Karpas-422 (cell line): ENCODE data around the gene SPATA2L. TPM values are rescaled to one million over a fixed set of nuclear protein-coding genes. Genes with fewer than 3 reads are reported as not detected.
"Not testable (repeated sequence)": the region's sequence is repeated elsewhere in the genome, so short reads cannot be mapped to it uniquely, and the experiment has no call there.

Experiments
- DNase-seq: peaks from one replicate; pipeline ENCODE4 v3.0.0-alpha.2; 2015
- H2AFZ ChIP-seq: fragments of 200-600 bp; sonication (generic); 2 replicates; pipeline ENCODE4 v1.6.1; 2014; ENCODE audit warnings: antibody characterized with exemption, low read length, mixed read lengths
- H3K27ac ChIP-seq: fragments of 200-600 bp; sonication (generic); 2 replicates; pipeline ENCODE4 v1.5.1; 2014; ENCODE audit warnings: mild to moderate bottlenecking, low read length, moderate library complexity
- H3K27me3 ChIP-seq: fragments of 200-600 bp; sonication (generic); 2 replicates; pipeline ENCODE4 v1.6.1; 2014; ENCODE audit warnings: low read length, mixed read lengths
- H3K36me3 ChIP-seq: fragments of 200-600 bp; sonication (generic); 2 replicates; pipeline ENCODE4 v1.6.1; 2014; ENCODE audit warnings: low read length, mixed read lengths; ENCODE audit not compliant: insufficient read depth
- H3K4me1 ChIP-seq: fragments of 200-600 bp; sonication (generic); 2 replicates; pipeline ENCODE4 v1.6.1; 2014; ENCODE audit warnings: mild to moderate bottlenecking, low read length, mixed read lengths
- H3K4me2 ChIP-seq: fragments of 200-600 bp; sonication (generic); 2 replicates; pipeline ENCODE4 v1.6.1; 2014; ENCODE audit warnings: low read length, low read depth, mild to moderate bottlenecking; ENCODE audit not compliant: poor library complexity, severe bottlenecking
- H3K4me3 ChIP-seq: fragments of 200-600 bp; sonication (generic); 2 replicates; pipeline ENCODE4 v1.5.1; 2014; ENCODE audit warnings: mild to moderate bottlenecking, antibody characterized with exemption, low read length, mixed read lengths
- H3K79me2 ChIP-seq: fragments of 200-600 bp; sonication (generic); 2 replicates; pipeline ENCODE4 v1.6.1; 2014; ENCODE audit warnings: mild to moderate bottlenecking, low read length, mixed read lengths
- H3K9ac ChIP-seq: fragments of 200-600 bp; sonication (generic); 2 replicates; pipeline ENCODE4 v1.6.0; 2014; ENCODE audit warnings: low read length
- H3K9me2 ChIP-seq: fragments of 200-600 bp; sonication (generic), shearing (Covaris generic); replicated peaks from 2 replicates; pipeline ENCODE4 v1.6.0; 2014; ENCODE audit warnings: mild to moderate bottlenecking, low read length, moderate library complexity; ENCODE audit not compliant: insufficient read depth
- H3K9me3 ChIP-seq: fragments of 300-700, 200-600 bp; sonication (generic); 2 replicates; pipeline ENCODE4 v1.6.1; 2014; ENCODE audit warnings: low read length, mixed read lengths
- H4K20me1 ChIP-seq: fragments of 200-600 bp; sonication (generic); 2 replicates; pipeline ENCODE4 v1.6.1; 2014; ENCODE audit warnings: mild to moderate bottlenecking, antibody characterized with exemption, low read length, low read depth; ENCODE audit not compliant: insufficient read depth
- total RNA-seq: library from RNA; depleted of rRNA; stranded (reverse); fragments of >200 nt; shearing (Covaris generic); gene quantifications from 2 replicates; pipeline ENCODE4 v1.2.3, GENCODE V29; 2014; ENCODE audit warnings: low replicate concordance

Gene SPATA2L
- total RNA-seq, 1 experiment from 2014 or later, result 4.7 TPM

GRCh38 chr16:89687092-89687940, 14.2 kb downstream of the SPATA2L start:
- peak; percentile 70 for DNase-seq
- H3K9ac ChIP-seq, result peak overlapping the region; percentile 92

GRCh38 chr16:89686520-89687091, 14.9 kb downstream of the SPATA2L start, which contains the start of gene CDK10:
Gene CDK10, plus strand, starts transcription at chr16:89686689. Its CDS starts 22 bp downstream, at chr16:89686711.
- Histone ChIP-seq H3K36me3 (peaks cover 12% of the 10 kb centered on the region; the same call in 1 of the 2 replicates), H4K20me1 (no peaks in the 10 kb centered on the region), H3K79me2 (peaks cover 23% of the 10 kb centered on the region), H3K4me3 (peak within 1 kb of the TSS; percentile 79), H3K9ac (peak within 1 kb of the TSS; percentile 92), H3K9me3 (no peaks in the 10 kb centered on the region; the same call in 1 of the 2 replicates), H3K27ac (peak within 1 kb of the TSS; percentile 83), H3K4me1 (peaks cover 12% of the 10 kb centered on the region), H3K27me3 (no peaks in the 10 kb centered on the region), H2AFZ (peak within 1 kb of the TSS; percentile 95; the same call in 1 of the 2 replicates), H3K9me2 (no peaks in the 10 kb centered on the region), H3K4me2 (peak within 1 kb of the TSS; percentile 96)
- peak; percentile 96 for DNase-seq

More at GRCh38 chr16:89687092-89687940, 14.2 kb downstream of the SPATA2L start:
- H3K4me2 ChIP-seq, result peak overlapping the region; percentile 96
- peaks cover 12% of the 10 kb centered on the region for H3K4me1 ChIP-seq
- peak overlapping the region; percentile 83 for H3K27ac ChIP-seq
- H3K9me2 ChIP-seq, result no peaks in the 10 kb centered on the region
- no peaks in the 10 kb centered on the region for H4K20me1 ChIP-seq
- H3K36me3 ChIP-seq, result peaks cover 12% of the 10 kb centered on the region; the same call in 1 of the 2 replicates
- peak overlapping the region; percentile 81; the same call in 1 of the 2 replicates for H2AFZ ChIP-seq
- no peaks in the 10 kb centered on the region; the same call in 1 of the 2 replicates for H3K9me3 ChIP-seq
- H3K27me3 ChIP-seq, result no peaks in the 10 kb centered on the region
- H3K4me3 ChIP-seq, result peak overlapping the region; percentile 79
- peaks cover 23% of the 10 kb centered on the region for H3K79me2 ChIP-seq

- H2AFZ ChIP-seq, result no peak overlapping the region
- H3K79me2 ChIP-seq, result peaks cover 23% of the 10 kb centered on the region
- H3K27ac ChIP-seq, result no peak overlapping the region
- DNase-seq, result no peak
- H3K4me3 ChIP-seq, result peak overlapping the region; percentile 79; the same call in 1 of the 2 replicates
- H3K27me3 ChIP-seq, result no peaks in the 10 kb centered on the region
- H3K4me2 ChIP-seq, result peak overlapping the region; percentile 96
- no peaks in the 10 kb centered on the region for H3K9me2 ChIP-seq
- no peak overlapping the region for H3K9ac ChIP-seq
- H4K20me1 ChIP-seq, result no peaks in the 10 kb centered on the region
- H3K36me3 ChIP-seq, result peaks cover 12% of the 10 kb centered on the region; the same call in 1 of the 2 replicates
- peaks cover 12% of the 10 kb centered on the region for H3K4me1 ChIP-seq
- H3K9me3 ChIP-seq, result no peaks in the 10 kb centered on the region; the same call in 1 of the 2 replicates
Measured at GRCh38 chr16:89685916-89686315, 15.6 kb downstream of the SPATA2L start.

GRCh38 chr16:89678258-89678657, 23.2 kb downstream of the SPATA2L start:
- H3K4me2 ChIP-seq, result no peak overlapping the region
- peaks cover 2% of the 10 kb centered on the region; the same call in 1 of the 2 replicates for H3K36me3 ChIP-seq
- H3K27me3 ChIP-seq, result no peaks in the 10 kb centered on the region
- H3K4me1 ChIP-seq, result no peaks in the 10 kb centered on the region
- no peaks in the 10 kb centered on the region for H3K9me3 ChIP-seq
- H3K79me2 ChIP-seq, result no peaks in the 10 kb centered on the region
- no peak overlapping the region for H2AFZ ChIP-seq
- no peaks in the 10 kb centered on the region for H4K20me1 ChIP-seq
- H3K9ac ChIP-seq, result no peak overlapping the region
- H3K27ac ChIP-seq, result no peak overlapping the region
- peak; percentile 60 for DNase-seq
- no peaks in the 10 kb centered on the region for H3K9me2 ChIP-seq
- no peak overlapping the region for H3K4me3 ChIP-seq

- no peaks in the 10 kb centered on the region for H3K27me3 ChIP-seq
- H3K79me2 ChIP-seq, result no peaks in the 10 kb centered on the region
- H3K4me1 ChIP-seq, result no peaks in the 10 kb centered on the region
- no peaks in the 10 kb centered on the region for H3K9me3 ChIP-seq
- H3K36me3 ChIP-seq, result no peaks in the 10 kb centered on the region; the same call in 1 of the 2 replicates
- no peaks in the 10 kb centered on the region for H3K9me2 ChIP-seq
- no peak overlapping the region for H3K27ac ChIP-seq
- no peak for DNase-seq
- H3K9ac ChIP-seq, result no peak overlapping the region
- no peak overlapping the region for H3K4me2 ChIP-seq
- no peaks in the 10 kb centered on the region for H4K20me1 ChIP-seq
- H3K4me3 ChIP-seq, result no peak overlapping the region
- no peak overlapping the region for H2AFZ ChIP-seq
Measured at GRCh38 chr16:89672177-89672941, 29.1 kb downstream of the SPATA2L start.

DNA sequence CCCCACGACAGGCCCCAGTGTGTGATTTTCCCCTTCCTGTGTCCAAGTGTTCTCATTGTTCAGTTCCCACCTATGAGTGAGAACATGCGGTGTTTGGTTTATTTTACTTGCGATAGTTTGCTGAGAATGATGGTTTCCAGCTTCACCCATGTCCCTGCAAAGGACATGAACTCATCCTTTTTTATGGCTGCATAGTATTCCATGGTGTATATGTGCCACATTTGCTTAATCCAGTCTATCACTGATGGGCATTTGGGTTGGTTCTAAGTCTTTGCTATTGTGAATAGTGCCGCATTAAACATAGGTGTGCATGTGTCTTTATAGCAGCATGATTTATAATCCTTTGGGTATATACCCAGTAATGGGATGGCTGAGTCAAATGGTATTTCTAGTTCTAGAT, 29.9 kb downstream of the SPATA2L start:
- H2AFZ ChIP-seq, H3K9me3 ChIP-seq, H3K4me1 ChIP-seq, H3K9me2 ChIP-seq, H3K27me3 ChIP-seq, H3K79me2 ChIP-seq, H3K36me3 ChIP-seq, H3K4me3 ChIP-seq, H3K4me2 ChIP-seq, H3K9ac ChIP-seq, DNase-seq, H4K20me1 ChIP-seq, H3K27ac ChIP-seq: not testable (repeated sequence)

DNA sequence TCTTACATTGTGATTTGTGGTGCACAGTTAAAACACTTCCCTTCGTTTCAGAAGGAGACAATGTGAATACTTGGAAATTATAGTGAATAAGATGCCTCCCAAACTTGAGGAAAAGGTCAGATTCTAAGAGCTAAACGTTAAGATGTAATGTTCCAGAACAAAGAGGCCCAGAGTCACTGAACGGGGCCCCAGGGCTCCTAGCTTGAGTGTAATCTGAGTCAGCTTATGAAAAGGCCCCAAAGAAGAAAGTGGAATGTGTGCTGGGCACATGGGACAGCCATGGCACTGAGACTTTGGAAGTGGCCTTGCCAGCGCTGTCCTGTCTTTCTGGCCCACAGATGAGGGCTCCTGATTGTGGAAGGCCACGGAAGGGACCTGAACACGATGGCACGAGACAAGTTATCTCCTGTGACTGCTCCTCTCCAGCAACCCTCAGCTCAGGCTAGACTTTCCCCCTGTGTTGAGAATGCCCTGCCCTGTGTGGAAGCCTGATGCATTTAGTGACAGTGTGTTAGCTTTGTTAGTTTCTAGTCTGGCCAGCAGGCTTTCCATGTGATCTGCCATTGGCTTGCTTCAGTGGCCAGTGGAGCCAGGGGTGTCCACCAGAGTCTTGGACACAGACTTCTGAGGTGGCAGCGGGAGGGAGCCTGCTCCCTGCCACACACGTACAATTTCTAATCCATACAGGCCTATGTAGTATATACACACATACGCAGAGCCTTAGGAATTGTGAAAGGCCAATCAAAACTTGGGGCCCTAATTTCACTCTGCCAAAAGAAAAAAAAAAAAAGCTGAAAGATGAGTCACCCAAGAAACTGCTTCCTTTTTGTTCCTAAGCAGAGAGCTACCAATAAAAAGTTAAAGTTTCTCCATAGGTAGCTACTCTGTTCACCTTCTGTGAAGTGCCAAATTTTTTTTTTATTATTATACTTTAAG, 30.7 kb downstream of the SPATA2L start:
- Histone ChIP-seq H3K79me2 (no peaks in the 10 kb centered on the region), H3K9me2 (no peaks in the 10 kb centered on the region), H2AFZ (no peak overlapping the region), H3K27ac (no peak overlapping the region), H3K4me1 (no peaks in the 10 kb centered on the region), H3K9me3 (no peaks in the 10 kb centered on the region), H3K4me2 (no peak overlapping the region), H3K27me3 (no peaks in the 10 kb centered on the region), H3K9ac (no peak overlapping the region), H3K4me3 (no peak overlapping the region), H3K36me3 (no peaks in the 10 kb centered on the region; the same call in 1 of the 2 replicates), H4K20me1 (no peaks in the 10 kb centered on the region)
- no peak for DNase-seq
